NCI-H2171 treated with DMSO at 0.1 percent for 48 hours (cell line): ENCODE results near the gene CLEC18B.
"Not testable (repeated sequence)": the region's sequence is repeated elsewhere in the genome, so short reads cannot be mapped to it uniquely, and the experiment has no call there.

Experiments
- DNase-seq: peaks from one replicate; lab custom pipeline; 2025; lab: John Stamatoyannopoulos, UW

CLEC18B gene

DNA sequence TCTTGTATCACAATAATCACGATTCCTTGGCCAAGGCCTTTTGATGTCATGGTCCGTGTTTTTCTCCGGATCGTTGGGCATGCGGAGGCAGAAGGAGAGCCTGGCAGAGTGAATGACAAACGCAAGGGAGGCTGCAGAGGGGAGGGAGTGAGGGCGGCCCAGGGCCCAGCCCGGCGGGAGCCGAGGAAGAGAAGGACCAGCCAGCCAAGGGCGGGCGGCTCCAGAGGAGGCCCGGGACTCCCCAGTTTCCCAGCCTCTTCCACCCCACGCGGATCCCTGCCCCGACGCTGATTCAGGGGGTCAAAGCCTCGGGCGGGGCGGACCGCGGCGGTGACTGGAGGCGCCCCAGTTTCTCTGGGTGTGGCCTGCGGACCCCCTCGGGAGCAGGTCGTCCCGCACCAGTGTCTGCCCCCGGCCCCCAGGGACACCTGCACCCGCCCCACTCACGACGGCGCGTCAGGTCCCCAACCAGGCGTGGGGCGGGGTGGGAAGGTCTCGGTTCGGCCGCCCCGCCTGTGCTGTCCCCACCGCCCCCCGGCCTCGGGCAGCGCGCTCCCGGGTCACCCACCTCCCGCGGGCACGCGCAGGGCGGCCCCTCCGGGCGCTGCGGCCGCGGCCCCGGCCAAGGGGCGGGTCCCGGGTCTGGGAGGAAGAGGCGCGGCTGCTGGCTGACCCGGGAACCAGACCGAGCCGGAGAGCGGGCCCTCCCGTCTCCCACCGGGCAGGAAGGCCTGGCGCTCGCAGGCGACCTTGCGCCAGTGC, 14.5 kb downstream of the CLEC18B start:
- not testable (repeated sequence) for DNase-seq

DNA sequence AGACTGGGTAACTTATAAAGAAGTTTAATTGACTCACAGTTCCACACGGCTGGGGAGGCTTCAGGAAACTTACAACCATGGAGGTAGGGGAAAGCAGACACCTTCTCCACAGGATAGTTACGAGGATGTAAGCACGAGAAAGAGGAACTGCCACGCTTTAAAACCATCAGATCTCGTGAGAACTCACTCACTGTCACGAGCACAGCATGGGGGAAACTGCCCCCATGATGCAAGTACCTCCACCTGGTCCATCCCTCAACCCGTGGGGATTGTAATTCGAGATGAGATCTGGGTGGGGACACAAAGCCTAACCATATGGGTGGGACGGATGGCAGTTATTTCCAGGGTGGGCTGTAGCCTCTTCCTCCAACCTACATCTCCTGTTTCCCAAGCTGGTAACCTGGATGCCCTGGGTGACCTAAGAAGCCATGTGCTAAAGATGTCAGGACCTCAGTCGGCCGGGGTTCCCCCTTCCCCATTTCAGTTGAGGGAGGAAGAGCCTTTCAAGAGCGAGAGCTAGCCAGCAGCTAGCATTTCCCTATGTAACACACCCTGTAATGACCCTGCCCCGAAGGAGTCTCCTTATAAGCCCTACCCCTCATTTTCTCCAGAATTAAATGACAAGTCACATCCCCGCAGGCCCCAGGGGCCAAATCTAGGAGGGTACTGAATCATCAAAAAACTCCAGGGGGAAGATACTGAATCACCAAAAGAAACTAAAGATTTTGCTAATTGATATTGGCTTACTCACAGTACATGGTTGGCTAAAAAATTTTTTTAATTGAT, 16.9 kb downstream of the CLEC18B start:
- not testable (repeated sequence) for DNase-seq

DNA sequence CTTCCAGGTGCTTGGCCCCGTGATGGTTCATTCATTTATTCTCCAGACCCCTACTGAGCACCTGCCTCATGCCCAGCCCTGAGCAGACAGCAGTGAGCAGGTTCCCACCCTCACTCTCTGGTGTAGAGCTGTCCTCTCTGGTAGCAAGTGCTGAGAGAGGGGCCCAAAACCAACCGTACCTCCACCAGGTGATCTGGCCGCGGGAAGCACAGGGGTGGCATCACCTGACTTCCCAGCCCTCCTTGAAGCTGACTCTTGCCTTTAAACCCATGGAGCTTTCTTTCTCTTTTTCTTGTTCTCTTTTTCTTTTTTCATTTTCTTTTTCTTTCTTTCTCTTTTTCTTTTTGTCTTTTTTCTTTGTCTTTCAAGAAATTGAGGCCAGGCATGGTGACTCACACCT, 21.0 kb downstream of the CLEC18B start:
- not testable (repeated sequence) for DNase-seq

DNA sequence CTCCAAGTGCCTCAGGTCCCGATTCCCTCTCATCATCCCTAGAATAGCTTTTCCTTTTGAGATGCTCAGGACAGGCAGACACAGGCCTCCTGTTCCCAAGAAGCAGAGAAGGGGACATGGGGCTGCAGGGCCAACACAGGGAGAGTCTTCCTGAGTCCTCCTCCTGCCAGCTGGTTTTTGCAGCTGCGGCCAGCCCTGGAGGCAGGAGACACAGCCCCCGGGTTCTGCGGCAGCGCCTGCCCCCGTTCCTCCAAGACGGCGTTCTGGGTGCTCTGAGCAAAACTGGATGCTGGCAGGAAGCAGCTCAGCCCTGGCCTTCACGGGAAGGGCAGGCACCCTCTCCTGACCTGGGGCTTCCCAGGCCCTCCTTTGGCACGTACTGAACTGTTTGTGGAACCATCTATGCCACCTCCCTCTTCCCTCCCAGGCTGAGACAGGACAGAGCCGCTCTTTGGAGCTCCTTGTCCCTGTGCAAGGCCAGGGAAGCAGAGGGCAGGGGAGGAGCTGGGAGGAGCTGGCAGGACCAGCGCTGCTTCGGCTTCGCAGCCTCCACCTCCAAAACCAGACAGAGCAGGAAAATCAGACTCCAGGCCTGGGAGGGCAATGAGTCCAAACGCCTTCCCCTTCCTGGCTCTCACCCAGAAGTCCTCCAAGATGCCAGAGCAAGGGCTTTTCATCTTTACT, 22.9 kb downstream of the CLEC18B start:
- DNase-seq: not testable (repeated sequence)

DNA sequence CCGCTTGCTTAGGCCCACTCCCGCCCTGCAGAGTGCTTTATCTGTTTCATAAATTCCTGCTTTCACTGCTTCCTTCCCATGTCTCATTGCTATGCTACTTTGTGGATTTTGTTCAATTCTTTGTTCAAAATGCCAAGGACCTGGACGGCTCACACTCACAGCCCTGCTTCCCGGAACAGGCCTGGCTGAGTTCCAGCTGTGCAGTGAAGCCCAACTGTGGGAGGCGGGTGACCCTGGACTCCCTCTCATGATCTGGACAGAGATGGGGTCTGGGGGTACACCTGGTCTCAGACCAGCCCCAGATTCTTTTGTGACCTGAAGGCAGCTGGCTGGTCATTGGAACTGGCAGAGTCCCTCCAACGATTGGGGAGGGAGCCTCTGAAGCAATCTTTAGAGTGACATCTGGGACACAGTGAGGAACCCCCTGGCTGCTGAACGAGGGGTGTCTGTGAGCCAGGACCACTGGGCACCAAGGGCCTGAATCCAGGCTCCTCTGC, 24.7 kb downstream of the CLEC18B start:
- DNase-seq: not testable (repeated sequence)

DNA sequence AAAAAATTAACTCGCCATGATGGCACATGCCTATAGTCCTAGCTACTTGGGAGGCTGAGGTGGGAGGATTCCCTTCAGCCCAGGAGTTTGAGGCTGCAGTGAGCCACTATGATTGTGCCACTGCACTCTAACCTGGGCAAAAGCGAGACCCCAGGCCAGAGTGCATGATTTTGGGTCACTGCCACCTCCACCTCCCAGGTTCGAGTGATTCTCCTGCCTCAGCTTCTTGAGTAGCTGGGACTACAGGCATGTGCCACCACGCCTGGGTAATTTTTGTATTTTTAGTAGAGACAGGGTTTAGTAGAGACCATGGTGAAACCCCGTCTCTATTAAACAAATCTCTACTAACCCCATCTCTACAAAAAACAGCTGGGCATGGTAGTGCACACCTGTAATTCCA, 26.7 kb downstream of the CLEC18B start:
- DNase-seq: not testable (repeated sequence)

DNA sequence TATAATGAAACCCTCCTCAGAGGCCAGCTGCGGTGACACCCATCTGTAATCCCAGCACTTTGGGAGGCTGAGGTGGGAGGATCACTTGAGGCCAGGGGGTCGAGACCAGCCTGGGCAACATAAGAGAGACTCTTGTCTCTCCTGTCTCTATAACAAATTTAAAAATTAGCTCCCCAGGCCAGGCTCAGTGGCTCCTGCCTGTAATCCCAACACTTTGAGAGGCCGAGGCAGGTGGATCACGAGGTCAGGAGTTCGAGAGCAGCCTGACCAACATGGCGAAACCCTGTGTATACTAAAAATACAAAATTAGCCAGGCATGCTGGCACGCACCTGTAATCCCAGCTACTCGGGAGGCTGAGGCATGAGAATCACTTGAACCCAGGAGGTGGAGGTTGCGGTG, 27.1 kb downstream of the CLEC18B start:
- not testable (repeated sequence) for DNase-seq

DNA sequence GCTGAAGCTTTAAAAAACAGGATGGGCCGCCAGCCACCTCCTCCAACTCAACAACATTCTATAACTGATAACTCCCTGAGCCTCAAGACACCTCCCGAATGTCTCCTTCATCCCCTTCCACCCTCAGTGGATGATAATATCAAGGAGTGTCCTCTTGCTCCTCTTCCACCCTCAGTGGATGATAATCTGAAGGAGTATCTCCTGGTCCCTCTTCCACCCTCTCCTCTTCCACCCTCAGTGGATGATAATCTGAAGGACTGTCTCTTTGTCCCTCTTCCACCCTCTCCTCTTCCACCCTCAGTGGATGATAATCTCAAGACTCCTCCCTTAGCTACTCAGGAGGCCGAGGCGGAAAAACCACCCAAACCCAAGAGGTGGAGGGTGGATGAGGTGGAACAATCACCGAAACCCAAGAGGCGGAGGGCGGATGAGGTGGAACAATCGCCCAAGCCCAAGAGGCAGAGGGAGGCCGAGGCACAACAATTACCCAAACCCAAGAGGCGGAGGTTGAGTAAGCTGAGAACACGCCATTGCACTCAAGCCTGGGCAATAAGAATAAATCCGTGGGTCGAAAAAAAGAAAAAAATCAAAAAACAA, 29.7 kb downstream of the CLEC18B start:
- not testable (repeated sequence) for DNase-seq

DNA sequence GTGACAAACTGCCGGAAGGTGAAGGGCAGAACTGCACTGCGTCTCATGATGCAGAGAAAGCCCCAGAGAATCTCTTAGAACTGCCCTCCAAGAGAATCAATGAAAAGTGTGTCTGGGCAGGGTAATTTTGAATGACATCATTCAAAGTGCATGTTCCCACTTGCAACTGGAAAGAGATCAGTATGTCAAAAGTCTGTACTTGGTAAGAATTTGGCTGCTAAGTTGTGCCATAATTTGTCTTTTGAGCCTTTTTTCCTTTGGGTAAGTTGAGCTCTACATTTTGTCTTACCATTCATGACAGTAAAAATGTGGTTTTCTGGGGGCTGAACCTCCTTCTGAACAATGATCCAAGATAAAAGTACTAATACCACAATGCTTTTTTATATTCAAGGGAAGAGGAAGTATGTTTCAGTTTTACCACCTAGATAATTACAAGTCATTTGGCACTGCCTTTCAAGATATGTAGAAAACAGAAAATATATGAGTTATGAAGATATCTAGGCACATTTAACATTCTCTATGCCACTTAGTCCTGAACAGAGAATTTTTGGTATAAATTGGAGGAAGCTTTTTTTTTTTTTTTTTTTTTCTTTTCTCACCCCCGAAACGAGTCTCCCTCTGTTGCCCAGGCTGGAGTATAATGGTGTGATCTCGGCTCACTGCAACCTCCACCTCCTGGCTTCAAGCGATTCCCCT, 38.8 kb downstream of the CLEC18B start:
- DNase-seq: not testable (repeated sequence)

DNA sequence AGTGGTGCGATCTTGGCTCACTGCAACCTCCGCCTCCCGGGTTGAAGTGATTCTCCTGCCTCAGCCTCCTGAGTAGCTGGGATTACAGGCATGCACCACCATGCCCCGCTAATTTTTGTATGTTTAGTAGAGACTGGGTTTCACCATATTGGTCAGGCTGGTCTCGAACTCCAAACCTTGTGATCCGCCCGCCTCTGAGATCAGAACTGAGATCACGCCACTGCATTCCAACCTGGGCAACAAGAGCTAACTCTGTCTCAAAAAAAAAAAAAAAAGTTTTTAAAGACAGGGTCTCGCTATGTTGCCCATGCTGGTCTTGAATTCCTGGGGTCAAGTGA, 47.5 kb downstream of the CLEC18B start:
- DNase-seq: not testable (repeated sequence)

DNA sequence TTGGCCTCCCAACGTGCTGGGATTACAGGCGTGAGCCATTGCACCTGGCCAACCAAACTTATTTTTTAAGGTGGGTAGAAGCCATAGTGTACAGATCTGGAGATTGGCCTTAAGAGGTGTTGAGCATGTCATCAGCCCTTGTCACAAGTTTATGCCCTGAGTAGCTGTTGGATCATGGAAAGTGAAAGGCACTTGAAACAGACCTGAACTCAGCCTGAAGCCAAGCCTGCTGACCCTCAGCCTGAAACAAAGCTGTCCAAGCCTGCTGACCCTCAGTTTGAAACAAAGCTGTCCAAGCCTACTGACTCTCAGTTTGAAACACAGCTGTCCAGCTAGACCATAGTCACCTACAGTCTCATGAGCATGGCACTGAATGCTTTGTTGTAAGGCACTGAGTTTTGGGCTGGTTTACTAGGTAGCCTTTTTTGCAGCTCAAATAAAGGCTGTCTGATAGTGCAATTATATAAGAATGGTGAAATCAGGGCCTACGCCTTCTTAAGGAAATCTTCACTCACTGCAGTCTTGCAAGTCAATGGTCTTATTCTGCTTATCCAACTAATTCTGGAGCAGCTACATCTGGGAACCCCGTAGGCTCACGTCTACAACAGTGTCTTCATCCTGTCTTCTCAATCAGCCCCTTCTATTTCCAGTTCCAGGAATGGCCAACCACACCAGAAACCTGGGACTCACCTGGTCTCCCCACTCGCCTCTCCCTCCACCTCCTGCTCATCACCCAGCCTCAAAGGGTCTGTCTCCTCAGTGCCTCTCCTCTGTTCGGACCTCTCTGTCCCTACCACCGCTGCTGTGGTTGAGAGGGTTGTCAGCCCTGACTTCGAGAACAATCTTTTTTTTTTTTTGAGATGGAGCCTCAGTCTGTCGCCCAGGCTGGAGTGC, 48.1 kb downstream of the CLEC18B start:
- no peak for DNase-seq

DNA sequence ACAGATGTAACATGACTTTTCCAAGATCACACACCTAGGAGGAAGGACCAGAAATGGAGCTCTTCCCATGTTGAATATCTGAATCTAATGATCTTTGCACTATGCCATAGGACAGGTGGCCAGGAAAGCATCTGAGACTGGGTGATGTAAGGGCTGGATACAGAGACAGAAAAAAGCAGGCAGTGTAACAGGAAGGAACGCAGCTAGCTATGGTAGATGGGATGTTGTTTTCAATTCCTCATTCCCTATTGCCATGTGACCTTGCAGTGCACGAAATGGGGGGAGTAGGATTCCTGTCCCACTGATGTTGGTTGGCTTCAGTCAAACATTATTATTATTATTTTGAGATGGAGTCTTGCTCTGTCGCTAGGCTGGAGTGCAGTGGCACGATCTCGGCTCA, 48.9 kb downstream of the CLEC18B start:
- no peak for DNase-seq

DNA sequence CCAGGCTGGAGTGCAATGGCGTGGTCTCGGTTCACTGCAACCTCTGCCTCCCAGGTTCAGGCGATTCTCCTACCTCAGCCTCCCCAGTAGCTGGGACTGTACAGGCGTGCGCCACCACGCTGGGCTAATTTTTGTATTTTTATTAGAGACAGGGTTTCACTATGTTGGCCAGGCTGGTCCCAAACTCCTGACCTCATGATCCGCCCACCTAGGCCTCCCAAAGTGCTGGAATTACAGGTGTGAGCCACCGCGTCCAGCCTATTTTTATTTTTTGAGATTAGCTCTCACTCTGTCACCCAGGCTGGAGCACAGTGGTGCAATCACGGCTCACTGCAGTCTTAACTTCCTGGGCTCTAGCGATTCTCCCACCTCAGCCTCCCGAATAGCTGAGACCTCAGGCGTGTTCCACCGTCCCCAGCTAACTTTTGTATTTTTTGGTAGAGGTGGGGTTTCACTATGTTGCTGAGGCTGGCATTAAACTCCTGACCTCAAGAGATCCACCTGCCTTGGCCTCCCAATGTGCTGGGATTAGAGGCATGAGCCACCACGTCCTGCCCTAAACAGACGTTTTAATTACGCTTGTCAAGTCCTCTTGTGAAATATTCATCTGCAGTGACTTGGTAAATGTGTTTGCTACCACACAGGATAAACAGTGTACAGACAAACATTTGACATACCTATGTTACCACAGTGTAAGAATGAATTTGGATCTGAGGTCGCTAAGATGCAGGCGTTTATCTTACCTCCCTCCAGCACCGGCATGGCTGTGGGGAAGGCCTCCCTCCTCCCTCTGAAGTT, 50.7 kb downstream of the CLEC18B start:
- DNase-seq: not testable (repeated sequence)

DNA sequence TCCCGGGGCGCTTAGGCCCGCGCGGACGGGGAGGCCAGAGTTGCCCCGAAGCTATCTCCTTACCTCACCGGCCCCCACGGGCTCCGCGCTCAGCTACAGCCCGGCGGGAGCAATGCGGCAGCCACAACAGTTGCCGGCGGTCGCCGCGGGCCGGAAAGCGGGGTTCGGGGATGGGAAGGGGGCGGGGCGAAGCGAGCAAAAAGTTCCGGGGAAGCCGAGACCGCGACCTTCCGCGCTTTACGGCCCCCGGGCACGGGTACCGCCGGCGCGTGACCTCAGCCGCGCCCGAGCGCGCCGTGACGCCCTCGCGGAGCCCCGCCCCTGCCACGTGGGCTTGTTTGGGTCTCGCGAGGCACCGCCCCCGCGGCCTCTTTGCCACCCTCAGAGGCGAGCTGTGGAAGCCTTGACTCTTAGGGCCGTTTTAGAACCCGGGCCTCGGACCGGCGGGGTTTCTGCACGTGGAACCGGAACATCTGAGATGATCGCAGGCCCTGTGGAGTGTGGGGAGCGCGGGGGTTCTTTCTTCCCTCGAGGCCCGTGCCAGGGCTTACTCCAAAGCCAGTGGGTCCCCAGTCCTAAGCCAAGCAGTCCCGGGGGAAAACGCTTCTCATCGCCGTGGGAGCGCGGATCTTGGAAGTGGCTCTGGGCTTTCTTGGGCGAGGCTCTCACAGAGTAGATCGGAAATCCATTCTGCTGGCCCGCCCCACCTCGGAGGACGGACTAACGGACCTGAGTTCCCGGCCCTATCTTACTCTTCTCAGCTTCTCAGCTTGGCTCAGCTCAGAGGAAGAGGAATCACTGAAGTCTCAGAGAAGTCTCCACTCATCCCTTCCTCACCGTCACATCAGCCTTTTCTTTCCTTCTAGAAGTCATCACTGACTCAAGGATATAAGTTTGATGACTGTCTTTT, 53.0 kb downstream of the CLEC18B start:
- peak; percentile 86 for DNase-seq

DNA sequence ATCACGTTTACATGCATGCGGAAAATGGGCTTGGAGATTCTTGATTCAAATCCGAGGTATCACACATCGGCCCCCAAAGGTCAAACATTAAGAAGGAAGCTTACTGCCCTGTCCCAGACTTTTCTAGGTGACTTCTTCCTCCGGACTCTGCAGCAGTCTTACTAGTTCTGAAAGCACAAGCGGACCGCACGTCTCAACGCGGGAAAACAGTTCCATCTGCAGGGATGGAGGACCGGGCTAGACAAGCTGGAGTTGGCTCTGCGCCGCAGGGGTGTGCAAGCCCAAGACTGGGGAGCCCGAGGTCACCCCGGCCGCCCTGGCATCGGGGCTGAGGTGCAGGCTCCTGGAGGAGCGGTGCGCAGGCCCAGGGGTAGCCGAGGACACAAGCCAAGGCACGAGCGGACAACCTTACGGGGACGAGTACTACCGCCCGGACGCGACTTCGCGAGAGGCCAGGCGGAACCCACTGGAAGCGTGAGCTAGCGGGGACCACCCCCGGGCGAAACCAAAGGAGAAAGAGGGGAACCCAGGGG, 53.7 kb downstream of the CLEC18B start:
- peak; percentile 25 for DNase-seq

DNA sequence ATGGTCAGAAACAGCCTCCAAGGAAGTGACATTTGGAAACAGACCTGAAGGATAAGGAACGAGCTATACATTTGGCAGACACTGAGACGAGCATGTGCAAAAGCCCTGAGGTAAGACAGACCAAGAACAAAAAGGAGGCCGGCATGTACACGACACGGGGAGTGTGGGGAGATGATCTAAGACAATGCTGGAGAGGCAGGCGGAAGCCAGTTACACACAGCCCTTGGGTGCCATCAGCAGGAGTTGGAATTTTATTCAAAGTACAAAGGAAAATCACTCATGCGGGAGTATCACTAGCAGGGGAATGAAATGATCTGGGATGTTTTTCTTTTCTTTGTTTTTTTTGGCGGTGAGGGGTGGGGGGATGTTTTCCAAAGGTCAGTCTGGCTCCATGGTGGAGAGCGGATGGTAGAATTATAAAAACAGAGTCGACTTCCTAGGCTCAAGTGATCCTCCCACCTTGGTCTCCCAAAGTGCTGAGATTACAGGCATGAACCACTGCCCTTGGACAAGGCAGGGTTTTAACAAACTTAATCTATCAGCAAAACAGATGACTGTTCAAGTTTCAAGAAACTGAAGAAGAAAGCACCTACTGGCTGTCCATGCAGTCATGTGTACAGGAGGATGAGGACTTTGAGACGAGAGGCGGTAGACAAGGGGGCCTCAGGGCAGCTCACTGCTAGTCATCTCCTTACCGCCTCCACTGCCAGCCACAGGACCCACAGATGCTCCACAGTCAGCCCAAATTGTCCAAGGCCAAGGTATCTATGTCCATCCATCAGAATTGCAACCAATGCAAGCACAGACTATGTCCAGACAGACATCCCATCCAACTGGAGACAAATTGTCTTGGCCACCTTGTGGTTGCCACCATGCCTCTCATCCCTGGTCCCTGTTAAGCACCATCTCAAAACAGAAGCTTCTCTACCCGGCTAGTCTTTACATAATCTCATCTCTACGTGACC, 59.4 kb downstream of the CLEC18B start:
- DNase-seq: not testable (repeated sequence)
